NCI-H1694 (cell line): Measurements from ENCODE around the gene IP6K2.
"Not testable (repeated sequence)": the region's sequence is repeated elsewhere in the genome, so short reads cannot be mapped to it uniquely, and the experiment has no call there.

Source experiments
- DNase-seq: peaks from one replicate; lab custom pipeline; 2025; lab: John Stamatoyannopoulos, UW

IP6K2 gene

GRCh38 chr3:48725185-48725855 lies 8.3 kb upstream of the IP6K2 start:
- not testable (repeated sequence) for DNase-seq

- no peak for DNase-seq
Observed at GRCh38 chr3:48723725-48724124, 6.7 kb upstream of the IP6K2 start.

DNA sequence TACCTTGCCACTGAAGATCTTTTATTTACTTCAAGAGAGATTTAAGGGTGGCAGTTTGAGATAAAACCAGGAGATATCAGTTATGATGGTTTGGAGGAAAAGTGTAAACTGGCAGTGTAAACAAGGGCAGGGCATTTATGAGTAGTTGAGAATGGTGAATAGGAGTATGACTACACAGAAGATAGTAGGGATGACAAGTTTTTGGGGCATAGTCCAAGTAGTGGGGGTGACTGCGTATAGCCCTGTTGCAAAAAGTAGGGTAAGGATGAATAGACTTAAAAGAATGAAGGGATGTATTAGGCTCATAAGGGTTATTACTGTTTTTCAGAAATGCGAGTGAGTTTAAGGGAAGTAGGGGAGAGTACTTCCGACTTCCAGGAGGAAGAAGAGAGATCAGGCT lies 6.3 kb upstream of the IP6K2 start:
- DNase-seq = not testable (repeated sequence)

DNA sequence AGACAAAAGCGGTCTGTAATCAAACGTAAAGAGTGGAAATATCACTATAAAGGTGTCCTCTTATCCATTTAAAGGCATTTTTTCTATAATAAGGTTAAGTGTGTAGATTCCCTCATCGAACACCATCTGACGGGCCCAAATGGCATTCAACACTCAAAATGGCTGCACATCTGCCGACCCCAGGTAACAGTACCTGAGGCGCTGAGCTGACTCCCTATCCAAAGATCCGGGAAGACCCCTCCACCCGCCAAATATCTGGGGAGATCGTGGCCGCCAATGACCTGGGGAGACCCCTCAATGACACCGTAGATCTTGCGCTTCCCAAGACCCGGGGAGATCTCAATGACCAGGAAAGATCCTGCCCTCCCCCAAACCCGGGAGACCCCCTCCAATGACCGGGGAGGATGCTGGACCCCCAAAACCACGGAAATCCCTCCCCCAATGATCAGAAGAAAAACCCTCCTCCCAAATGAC lies 476 bp downstream of the IP6K2 start:
- DNase-seq = no peak

- no peak for DNase-seq
Observed at GRCh38 chr3:48715174-48715800, 1.7 kb downstream of the IP6K2 start.

GRCh38 chr3:48711727-48712126 lies 5.3 kb downstream of the IP6K2 start:
- DNase-seq = no peak

- no peak for DNase-seq
Observed at GRCh38 chr3:48709051-48709461, 8.0 kb downstream of the IP6K2 start.

DNA sequence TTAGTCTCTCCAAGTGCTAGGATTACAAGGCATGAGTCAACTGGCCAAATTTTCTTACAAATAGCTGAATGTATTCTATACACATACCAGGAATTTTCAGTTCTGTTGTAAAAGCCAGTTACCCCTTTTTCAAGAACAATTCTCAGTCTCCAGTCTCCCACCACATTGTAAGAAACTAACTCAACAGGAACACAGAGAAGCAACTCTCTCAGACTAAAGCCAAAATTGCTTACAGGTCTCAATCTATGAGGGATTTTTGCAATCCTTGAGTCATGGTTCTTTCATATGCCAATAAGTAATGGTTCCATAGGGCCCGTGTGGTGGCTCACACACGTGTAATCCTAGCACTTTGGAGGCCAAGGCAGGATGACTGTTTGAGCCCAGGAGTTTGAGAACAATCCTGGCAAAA lies 8.5 kb downstream of the IP6K2 start:
- no peak for DNase-seq

DNA sequence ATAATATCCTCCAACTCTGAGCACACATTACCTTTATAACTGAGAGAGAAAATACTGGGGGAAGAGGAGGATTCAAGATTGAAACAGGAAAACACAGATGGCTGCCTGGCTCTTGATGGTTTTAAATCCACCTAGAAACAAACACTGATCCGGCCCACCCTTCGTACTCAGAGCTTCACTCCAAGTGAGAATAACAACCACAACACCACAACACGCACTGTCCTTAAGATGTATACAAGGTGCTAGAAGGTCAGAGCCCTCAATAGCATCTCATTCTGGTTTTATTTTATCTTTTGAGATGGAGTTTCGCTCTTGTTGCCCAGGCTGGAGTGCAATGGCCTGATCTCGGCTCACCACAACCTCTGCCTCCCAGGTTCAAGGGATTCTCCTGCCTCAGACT lies 9.9 kb downstream of the IP6K2 start:
- DNase-seq = no peak

DNA sequence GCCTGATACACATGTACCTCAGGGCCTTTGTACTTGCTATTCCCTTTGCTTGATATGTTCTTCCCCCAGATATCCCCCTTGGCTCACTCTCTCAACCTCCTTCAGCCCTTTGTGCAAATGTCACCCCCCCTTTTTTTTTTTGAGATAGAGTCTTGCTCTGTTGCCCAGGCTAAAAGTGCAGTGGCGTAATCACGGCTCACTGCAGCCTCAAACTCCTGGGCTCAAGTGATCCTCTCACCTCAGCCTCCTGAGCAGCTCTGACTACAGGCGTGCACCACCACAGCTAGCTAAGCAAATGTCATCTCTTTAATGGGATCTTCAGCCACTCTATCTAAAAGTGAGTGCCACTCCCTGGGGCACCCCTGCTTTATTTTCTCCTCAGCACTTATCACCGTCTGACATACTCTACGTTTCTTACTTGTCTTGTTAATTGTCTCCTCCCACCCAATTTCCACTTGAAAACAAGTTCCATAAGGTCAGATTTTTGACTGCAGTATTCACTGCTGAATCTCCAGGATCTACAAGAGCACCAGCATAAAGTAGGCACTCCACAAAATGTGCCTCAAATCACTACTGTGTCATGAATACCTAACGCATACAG lies 14.6 kb downstream of the IP6K2 start:
- no peak for DNase-seq

GRCh38 chr3:48700731-48701405 lies 16.2 kb downstream of the IP6K2 start:
- DNase-seq = no peak

DNA sequence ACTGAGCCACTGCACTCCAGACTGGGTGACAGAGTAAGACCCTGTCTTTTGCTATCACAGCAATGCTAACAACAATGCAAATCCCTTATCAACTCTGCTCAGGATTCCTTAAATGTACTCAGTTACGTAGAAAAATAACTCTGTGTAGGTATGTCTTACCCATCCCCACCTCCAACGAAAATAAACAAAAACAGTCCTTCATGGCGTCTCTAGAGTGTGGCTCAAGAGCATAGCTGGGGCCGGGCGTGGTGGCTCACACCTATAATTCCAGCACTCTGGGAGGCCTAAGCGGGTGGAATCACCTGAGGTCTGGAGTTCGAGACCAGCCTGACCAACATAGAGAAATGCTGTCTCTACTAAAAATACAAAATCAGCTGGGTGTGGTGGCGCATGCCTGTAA lies 18.1 kb downstream of the IP6K2 start:
- no peak for DNase-seq

GRCh38 chr3:48697952-48698351 lies 19.1 kb downstream of the IP6K2 start:
- DNase-seq = no peak

DNA sequence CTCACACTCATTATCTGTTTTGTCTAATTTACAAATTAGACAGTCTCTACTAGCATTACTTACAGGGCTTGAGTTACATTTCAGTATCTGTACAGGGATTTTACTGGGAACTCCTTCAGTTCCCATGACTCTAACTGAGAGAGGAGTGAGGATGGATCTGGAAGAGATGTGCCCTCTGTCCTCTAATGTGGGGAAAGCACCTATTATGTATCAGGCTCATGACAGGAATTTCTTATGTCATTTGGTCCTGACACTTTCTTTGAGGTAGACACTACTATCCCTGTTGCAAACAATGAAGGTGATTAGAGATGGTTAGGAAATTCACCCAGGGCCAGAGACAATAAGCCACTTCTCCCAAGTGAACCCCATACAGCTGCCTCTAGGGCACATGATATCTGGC lies 20.4 kb downstream of the IP6K2 start:
- no peak for DNase-seq

- DNase-seq = no peak
Observed at GRCh38 chr3:48696156-48696555, 20.9 kb downstream of the IP6K2 start.

DNA sequence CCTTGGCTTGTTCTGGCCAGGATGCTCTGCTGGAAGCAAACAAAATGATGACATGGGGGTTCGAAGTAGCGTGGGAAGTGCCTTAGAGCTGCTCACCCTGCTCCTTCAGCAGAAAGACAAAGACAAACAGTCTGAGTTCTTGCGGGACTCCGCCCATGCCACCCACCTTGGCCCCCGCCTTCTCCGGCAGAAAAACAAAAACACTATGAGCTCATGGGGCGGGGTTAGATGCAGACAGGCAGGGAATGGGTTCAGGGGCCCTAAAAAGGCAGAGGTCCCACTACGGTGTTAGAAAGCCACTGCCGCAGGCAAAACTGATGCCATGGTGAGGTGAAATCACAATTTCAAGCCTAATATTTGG lies 21.6 kb downstream of the IP6K2 start:
- no peak for DNase-seq

DNA sequence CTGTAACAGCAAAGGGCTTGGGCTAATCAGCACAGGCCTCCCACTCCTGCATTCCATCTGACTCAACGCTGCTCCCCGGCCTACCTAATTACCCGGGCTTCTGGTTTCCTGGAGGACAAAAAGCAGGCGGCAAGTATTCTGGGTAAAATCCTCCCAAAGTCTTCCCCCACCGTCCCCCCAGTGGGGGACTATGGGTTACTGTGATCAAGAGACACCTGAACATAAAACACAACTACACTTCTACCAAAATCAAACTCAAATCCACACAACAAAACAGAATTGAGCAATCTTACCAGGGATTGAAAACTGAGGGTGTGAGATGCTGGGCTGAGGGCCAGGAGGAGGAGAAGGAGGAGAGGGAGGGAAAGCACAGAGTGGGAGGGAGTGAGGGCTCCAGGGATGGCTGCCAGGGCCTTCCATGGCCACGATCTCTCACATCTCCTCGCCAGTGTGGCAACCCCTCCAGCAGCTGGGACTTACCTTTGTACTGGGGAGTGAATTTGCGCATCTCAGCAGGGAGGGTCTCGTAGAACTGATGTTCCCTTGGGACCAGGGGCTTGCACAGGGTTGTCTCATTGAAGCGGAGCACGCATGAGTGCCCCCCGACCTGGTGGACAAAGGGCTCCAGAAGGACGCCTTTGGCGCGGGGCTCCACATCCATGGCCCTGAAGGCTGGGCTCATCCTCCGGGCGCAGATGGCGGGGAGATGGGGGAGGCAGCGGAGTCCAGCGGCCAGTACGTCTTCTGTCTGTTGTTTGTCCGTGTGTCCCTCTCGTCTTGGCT lies 22.2 kb downstream of the IP6K2 start:
- DNase-seq = no peak

DNA sequence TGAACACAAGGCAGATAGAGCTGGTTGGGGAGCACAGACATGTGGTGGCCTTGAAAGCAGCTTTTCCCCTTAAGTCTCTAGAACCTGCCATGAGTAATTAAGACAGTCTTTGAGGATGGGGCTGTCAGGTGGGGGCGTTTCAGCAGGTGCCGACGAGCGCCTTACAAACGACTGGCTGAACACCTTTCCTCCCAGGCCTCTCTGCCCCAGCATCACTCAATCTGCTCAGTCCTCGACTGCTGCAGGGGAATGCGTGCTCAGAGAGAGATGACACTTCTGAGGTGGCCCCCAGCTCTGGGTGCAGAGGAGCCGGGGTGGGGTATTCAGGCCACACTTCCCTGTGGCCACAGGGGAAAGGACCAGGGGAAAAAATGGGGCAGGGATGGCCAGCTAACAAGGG lies 23.2 kb downstream of the IP6K2 start:
- no peak for DNase-seq

- DNase-seq = no peak
Observed at GRCh38 chr3:48692551-48692950, 24.5 kb downstream of the IP6K2 start.

DNA sequence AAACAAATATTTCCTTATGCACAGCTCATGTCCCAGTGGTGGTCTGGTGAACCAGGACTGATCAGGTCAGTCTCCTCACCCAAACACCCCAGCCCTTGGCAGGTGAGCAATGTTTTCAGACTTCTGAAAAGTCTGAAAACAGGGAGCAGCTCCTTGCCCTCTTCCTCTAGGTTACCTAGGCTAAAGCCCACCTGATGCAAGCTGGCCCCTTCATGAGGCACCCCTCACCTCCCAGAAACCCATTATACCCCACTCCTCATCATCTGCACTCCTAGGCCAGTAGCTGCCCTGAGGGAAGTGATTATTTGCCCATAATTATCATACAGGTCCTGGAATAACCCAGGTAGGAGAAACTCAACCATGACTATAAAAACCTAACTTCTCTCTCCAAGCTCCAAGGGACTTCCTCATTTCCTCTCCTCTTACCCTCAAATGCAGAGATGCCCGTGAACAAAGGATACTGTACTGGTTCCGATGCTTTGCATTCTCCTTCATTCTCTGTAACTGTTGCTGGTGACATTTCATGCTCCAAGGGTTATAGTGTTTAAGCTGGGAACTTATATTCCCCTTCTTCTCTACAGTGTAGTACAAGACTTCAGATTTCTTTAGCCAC lies 26.1 kb downstream of the IP6K2 start:
- DNase-seq = no peak

- DNase-seq = no peak
Observed at GRCh38 chr3:48689384-48689783, 27.6 kb downstream of the IP6K2 start.

DNA sequence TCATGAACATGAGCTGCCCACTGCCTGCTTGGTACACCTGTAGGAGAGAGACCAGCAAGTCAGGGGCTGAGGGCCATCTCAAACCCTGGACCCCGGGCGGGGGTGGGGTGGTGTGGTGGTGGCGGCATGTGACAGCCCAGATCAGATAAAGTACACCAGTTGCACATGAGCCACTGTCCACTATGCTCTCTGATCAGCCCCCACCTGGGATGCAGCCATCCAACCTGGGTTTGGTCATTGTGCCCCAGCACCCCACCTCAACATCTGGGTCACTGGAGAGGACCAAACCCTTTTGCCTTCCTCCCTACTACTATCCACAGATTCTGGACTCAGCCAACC lies 28.3 kb downstream of the IP6K2 start:
- DNase-seq = no peak
